Uterine smooth muscle cell (primary cell): ENCODE data around the gene DEDD2. TPM values are rescaled to one million over a fixed set of nuclear protein-coding genes. Genes with fewer than 3 reads are reported as not detected.

Experiments
- total RNA-seq: library from RNA; depleted of rRNA; stranded (reverse); fragments of >200 nt; gene quantifications from 2 replicates; pipeline ENCODE4 v1.2.3, GENCODE V29; 2014

Gene DEDD2
- total RNA-seq = 23.1 and 29.7 TPM in 2 replicates

GRCh38 chr19:42217520-42218437 is at the start of gene DEDD2:
Gene DEDD2, minus strand, starts transcription at chr19:42217677. Its CDS starts 670 bp downstream, at chr19:42217007.

GRCh38 chr19:42254850-42255765 is 37.6 kb upstream of the DEDD2 start, which contains the start of gene ERF:
Gene ERF, minus strand, starts transcription at chr19:42255128. Its CDS starts 129 bp downstream, at chr19:42254999.

GRCh38 chr19:42242512-42243409 is 25.3 kb upstream of the DEDD2 start, which contains the start of gene GSK3A:
Gene GSK3A, minus strand, starts transcription at chr19:42242602. Its CDS starts 137 bp downstream, at chr19:42242465.

GRCh38 chr19:42219812-42220750 is 2.6 kb upstream of the DEDD2 start, which contains the start of gene ZNF526:
Gene ZNF526, plus strand, starts transcription at chr19:42220312. Its CDS starts 4,092 bp downstream, at chr19:42224404.

Other genes with a start within 250 kb of the DEDD2 start
- 0.11 and 0.37 TPM in 2 replicates for gene ATP1A3, start 223.4 kb downstream of the DEDD2 start, total RNA-seq
- gene GRIK5, start 147.5 kb downstream of the DEDD2 start, total RNA-seq = 0.44 and 0.87 TPM in 2 replicates
- gene ZNF574, start 141.5 kb downstream of the DEDD2 start, total RNA-seq = 12.4 and 14.6 TPM in 2 replicates
- gene POU2F2, start 85.2 kb downstream of the DEDD2 start, total RNA-seq = 0.77 and 1.00 TPM in 2 replicates
- 13.8 and 16.9 TPM in 2 replicates for gene ZNF526, start 2.6 kb upstream of the DEDD2 start, total RNA-seq
- gene GSK3A, start 24.9 kb upstream of the DEDD2 start, total RNA-seq = 14.2 and 15.8 TPM in 2 replicates
- 15.9 and 22.9 TPM in 2 replicates for gene ERF, start 37.5 kb upstream of the DEDD2 start, total RNA-seq
- 31.5 and 32.0 TPM in 2 replicates for gene CIC, start 51.6 kb upstream of the DEDD2 start, total RNA-seq
- gene PRR19, start 84.5 kb upstream of the DEDD2 start, total RNA-seq = 0.37 and 0.55 TPM in 2 replicates
- 38.1 and 58.9 TPM in 2 replicates for gene PAFAH1B3, start 84.9 kb upstream of the DEDD2 start, total RNA-seq
- gene TMEM145, start 95.6 kb upstream of the DEDD2 start, total RNA-seq = 0.50 and 0.77 TPM in 2 replicates
- gene MEGF8, start 108.0 kb upstream of the DEDD2 start, total RNA-seq = 14.4 and 36.0 TPM in 2 replicates
- not detected in 2 replicates for gene CNFN, start 172.6 kb upstream of the DEDD2 start, total RNA-seq
- 3.0 and 3.7 TPM in 2 replicates for gene LIPE, start 209.7 kb upstream of the DEDD2 start, total RNA-seq
- gene CXCL17, start 225.3 kb upstream of the DEDD2 start, total RNA-seq = not detected in 2 replicates